HG03095 (cell line): Measurements from ENCODE around the gene CCDC15.
"Not testable (repeated sequence)": the region's sequence is repeated elsewhere in the genome, so short reads cannot be mapped to it uniquely, and the experiment has no call there.

Experiments used
- ATAC-seq: cut with Tn5 transposase; IDR thresholded peaks from one replicate; pipeline ENCODE4 v1.9.1; 2021; ENCODE audit warnings: moderate library complexity; ENCODE audit not compliant: unreplicated experiment

CCDC15 gene

DNA sequence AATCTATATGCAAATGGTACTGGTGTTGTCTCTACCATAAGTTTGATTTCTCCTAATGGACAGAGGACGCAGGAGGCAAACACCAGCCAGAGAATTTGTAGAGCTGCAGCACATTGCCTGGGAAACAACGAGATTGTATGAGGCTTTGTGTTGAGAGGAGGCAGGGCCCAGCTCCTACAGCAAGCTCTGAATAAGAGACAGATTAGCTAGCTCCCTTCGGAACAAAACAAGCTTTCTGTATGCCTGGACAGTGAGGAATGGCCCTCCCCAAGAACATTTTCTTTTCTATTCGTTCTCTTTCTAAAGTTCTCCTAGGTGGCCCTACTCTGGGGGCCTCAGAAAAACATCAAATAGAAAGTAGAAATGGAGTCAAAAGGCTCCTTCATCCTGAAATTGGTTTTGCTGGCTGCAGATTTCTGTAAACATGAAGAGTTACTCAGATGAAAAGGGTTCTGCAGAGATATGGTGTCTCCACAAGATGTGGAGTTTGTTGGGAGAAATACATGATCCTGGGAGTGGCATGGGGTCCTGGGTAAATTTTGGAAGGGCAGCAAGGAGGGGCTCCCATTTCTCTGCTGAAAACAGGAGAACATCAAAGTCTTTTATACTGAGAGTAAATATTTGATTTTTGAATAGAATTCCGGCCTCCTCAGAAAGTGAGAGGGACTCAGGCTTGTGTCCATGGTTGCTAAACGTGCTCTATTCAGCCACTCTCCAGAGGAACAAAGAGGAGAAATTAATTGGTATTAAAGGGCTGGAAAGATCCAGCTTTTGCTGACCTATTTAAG is 11.3 kb upstream of the CCDC15 start:
- ATAC-seq: no peak

DNA sequence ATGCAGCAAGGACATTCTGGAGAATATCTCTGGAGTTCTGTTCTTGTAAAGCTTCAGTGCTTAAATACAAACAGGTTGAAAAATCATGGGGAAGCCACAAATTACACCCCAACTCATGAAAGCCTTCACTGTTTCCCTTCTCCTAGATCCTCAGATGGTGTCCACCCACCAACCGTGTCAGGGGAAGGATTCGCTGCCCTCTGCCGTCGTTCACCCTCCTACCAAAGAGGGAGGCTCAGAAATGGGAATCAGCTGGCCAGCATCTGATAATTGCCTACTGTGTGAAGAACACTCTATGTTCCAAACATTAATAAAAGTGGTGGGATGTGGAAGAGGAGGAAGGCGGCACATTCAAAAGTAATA is 10.8 kb upstream of the CCDC15 start:
- ATAC-seq: no peak

DNA sequence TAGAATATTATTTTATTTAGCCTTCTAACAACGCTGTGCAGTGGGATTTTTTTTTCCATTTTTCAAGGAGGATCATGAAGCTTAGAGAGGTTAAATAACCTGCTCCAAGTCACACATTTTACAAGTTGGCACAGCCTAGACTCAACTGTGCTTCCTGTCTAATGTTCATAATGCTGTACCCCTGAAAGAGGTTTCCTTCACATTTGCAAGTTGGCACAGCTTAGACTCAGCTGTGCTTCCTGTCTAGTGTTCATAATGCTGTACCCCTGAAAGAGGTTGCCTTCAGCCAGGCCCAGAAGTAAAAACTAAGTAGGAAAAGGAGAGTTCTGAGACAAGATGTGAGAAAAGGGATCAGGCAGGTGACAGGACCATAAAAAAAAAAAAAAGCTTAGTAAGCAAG is 10.3 kb upstream of the CCDC15 start:
- no peak for ATAC-seq

DNA sequence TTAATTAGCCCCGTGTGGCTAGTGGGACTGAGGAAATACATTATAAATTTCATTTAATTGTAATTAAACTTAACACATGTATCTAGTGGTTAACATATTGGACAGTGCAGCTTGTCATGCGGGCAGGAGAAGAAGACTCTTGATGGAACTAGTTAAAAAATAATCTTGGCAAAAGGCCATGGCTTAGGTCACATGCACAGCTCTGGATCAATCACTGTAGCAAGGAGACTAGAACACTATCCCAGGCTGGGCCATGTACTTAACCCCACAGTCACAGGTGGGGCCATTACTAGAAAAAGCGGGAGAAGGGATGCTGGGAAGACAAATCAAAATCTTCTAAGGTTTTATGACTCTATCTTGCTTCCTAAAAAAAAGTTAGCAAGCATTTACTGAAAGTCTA is 9.4 kb upstream of the CCDC15 start:
- no peak for ATAC-seq

DNA sequence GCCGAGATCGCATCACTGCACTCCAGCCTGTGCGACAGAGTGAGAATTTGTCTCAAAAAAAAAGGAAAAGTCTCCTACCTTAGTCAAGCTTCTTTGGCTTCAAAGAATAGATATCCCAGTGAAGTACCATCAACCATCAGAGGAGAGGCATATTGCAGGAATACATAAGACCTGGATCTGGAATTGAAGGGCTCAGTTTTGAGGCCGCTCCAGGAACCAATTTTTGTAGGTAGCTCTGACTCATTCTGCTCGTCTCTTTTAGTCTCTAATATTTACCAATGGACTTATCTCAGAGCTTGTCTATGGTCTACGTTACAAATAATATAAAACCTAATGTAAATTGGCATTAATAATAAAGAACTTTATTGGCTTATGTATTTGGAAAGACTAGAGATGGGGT is 8.2 kb upstream of the CCDC15 start:
- no peak for ATAC-seq

DNA sequence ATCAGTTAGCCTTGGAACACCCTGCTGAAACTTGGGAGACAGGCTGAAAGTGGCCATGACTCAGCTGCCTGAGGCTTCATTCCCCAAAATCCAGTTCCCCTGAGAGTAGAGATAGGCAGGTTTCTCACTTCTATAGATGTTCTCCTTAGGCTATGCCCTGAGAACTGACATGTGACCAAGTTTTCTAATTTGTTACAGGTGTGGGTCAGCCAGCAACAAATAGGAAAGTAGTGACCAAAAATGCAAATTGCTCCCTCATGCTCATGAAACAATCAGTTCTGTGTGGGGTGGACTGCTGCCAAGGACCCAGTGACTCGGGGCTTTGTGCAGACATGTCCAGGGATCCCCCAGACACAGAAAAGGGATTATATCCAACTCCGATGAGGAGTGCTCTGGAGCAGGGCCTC is 7.3 kb upstream of the CCDC15 start:
- ATAC-seq: no peak

DNA sequence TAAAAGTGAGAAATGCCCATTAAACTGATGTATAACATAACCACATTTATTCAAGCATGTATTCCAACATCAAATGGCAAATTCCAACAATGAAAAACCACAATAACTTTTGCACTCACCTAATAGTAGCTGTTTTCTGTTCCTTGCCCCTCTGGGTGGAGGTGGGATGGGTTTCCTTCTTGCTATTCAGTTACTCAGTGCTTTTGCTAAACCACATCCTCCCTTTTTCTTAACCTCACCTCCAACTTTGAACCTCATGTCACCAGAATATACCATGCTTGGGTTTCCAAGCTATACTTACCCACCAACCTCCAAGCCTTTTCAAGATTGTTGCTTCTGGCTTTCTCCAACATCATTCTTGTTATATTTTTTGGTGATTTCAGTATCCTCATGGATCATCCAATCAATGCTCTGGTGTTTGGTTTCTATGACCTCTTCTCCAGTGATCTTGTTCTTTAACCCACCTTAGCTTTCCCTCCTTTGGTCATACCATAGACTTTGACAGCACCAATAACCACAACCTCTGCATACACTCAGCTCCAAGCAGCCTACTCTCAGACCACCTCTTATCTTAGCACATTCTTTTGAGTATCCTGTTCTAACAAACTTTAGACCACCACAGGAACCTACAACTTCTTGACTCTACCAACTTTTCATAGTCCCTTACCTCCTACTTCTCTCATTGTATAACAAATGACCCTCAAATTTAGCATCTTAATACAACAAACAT is 3.2 kb upstream of the CCDC15 start:
- no peak for ATAC-seq

DNA sequence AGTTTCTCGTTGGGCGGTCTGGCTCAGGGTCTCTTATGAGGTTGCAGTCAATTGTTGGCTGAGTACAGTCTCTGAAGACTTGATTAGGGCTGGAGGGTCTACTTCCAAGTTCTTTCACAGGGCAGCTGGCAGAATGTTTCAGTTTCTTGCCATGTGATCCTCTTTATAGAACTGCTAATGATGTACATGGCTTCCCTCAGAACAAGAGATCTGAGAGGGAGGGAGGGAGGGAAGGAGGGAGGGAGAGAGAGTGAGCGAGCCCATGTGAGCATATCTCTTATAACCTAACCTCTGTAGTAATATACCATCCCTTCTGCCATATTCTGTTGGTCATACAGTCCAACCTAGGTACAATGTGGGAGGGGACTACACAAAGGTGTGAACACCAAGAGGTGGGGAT is 2.7 kb upstream of the CCDC15 start:
- ATAC-seq: no peak

DNA sequence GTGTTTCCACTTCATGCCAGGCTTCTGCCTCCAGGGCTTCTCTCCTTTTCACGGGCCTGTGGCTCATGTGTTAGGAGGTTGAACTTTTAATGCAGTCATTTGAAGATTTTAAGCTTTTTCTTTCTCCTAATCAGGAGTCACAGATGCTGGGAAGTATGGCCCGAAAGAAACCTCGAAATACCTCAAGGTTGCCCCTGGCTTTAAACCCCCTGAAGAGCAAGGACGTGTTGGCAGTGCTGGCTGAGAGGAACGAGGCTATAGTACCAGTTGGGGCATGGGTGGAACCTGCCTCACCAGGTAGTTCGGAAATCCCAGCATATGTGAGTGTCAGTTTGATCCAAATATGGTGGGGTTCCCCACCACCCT is 571 bp downstream of the CCDC15 start:
- no peak for ATAC-seq

DNA sequence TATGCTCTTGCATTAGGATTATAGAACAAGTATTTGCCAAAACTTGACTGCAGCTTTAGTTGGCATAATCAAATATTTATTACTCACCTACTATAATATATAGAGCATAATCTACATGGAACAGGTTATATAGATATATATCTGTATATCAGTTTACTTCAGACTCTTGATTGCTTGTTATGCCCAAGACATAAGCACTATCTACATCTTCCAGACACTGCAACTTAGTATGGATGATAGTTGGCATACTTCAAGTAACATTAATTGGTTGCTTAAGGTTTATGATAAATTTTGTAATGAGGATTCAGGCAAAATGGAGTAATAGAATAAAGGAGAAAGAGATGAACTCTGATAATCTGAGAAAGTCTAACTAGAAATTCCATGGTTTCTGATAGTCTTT is 1.0 kb downstream of the CCDC15 start:
- ATAC-seq: no peak

DNA sequence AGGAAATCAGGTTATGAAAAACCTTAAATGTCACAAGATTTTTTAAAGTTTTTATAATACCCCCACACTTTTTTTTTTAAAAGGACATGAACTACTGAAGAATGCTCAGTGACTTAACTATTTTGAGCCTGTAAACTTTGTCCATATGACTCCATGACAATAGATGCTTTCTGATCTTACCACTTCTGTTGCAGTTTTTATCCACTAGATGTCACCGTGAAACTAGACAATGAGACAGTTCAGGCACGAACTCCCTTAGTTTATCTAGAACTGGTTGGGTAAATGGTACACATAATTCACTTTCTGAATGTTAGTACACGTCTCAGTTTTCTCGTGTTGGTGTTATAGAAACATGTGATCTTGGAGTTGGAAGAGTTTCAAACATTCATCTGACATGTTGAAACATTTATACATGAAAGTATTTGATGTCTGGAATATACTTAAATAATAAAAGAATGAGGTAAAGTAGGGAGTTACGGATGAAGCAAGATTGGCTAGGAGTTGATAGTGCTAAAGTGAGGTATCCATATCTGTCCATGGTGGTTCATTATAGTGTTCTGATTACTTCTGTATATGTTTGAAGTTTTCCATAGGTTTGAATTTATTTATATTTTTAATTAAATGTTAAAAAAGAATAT is 8.1 kb downstream of the CCDC15 start:
- peak; percentile 88 for ATAC-seq

DNA sequence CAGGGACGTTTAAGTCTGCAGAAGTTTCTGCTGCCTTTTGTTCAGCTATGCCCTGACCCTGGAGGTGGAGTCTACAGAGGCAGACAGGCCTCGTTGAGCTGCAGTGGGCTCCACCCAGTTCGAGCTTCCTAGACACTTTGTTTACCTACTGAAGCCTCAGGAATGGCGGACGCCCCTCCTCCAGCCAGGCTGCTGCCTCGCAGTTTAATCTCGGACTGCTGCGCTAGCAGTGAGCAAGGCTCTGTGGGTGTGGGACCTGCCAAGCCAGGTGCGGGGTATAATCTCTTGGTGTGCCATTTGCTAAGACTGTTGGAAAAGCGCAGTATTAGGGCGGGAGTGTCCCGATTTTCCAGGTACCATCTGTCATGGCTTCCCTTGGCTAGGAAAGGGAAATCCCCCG is 14.2 kb downstream of the CCDC15 start:
- ATAC-seq: not testable (repeated sequence)

DNA sequence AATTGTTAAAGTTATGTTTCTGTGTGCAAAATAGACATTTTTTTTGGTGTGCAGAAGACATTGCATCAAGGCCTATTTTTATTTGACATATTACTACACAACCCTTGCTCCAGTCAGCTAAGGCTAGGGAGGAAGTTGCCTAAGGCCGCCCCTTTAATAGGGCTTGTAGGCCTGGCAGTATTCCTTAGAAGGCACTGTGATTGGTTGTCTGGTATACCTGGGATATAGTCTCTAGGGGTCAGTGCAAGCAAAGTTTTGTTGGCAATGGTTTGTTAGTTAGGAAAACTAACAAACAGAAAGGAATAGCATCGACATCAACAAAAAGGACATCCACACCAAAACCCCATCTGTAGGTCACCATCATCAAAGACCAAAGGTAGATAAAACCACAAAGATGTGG is 16.9 kb downstream of the CCDC15 start:
- no peak for ATAC-seq

DNA sequence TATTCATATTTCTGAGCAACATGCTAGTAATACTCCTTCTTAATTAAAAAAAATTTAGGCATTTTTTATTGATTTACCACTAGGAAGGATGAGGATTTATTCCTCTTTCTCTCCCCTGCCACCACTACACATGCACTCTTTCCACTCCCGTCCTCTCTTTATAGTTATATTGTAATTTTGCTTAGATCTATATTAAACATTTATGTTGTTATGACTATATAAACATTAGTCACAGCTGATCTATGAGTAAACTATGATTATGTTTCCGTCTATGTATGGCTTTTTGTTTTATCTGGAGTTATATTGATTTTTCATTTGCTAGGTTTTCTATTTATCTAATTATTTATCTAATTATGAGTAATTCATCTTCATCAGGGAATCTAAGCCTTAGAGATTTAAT is 17.8 kb downstream of the CCDC15 start:
- no peak for ATAC-seq

DNA sequence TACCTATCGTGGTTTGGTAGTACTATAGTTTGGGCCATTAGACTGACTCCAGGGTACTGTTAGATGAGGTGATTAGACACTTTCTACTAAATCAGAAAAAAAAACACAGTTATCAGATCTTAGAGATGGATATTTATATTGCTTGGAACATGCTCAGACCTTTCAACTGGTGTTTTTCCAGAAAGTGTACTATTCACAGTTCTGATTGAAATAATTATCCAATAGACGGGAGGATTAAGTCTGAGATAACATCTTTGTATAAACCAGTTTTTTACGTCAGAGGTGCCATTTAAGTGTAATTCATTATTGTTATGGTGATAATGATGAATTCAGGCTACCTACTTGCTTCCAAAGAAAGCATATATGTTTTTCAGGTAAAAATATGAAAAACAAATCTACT is 22.5 kb downstream of the CCDC15 start:
- ATAC-seq: no peak

DNA sequence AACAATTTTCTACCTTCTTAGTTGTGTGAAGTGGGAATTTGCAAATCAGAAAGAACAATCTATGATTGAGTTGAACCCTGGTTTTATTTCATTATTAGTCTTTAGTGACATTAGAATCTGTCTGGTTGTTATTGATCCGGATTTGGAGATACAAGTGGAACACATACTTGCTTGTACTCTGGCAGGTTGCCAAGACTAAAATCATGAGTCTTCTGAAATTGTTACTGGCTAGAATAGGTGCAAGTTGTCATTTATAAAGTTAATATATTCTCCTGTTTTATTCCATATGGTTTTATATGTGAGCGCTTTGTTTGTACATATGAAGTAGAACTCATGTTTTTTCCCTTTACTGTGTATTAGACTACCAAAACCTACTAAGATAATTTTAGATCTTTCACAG is 23.0 kb downstream of the CCDC15 start:
- ATAC-seq: no peak

DNA sequence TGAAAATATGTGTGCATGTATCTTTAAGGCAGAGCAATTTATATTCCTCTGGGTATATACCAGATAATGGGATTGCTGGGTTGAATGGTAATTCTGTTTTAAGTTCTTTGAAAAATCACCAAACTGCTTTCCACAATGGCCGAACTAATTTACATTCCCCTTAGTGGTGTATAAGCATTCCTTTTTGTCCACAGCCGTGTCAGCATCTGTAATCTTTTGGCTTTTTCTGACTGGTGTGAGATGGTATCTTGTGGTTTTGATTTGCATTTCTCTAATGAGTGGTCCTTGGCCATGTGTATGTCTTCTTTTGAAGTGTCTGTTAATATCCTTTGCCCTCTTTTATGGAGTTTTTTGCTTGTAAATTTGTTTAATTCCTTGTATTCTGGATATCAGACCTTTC is 24.3 kb downstream of the CCDC15 start:
- no peak for ATAC-seq

DNA sequence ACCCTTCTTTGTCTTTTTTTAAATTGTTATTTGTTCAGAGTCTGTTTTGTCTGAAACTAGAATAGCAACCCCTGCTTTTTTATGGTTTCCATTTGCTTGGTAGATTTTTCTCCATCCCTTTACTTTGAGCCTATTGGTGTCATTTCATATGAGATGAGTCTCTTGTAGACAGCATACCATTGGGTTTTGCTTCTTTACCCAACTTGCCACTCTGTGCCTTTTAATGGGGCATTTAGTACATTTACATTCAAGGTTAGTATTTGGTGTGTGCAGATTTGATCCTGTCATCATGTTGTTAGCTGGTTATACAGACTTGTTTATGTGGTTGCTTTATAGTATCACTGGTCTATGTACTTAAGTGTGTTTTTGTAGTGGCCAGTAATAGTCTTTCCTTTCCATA is 28.0 kb downstream of the CCDC15 start:
- ATAC-seq: no peak

DNA sequence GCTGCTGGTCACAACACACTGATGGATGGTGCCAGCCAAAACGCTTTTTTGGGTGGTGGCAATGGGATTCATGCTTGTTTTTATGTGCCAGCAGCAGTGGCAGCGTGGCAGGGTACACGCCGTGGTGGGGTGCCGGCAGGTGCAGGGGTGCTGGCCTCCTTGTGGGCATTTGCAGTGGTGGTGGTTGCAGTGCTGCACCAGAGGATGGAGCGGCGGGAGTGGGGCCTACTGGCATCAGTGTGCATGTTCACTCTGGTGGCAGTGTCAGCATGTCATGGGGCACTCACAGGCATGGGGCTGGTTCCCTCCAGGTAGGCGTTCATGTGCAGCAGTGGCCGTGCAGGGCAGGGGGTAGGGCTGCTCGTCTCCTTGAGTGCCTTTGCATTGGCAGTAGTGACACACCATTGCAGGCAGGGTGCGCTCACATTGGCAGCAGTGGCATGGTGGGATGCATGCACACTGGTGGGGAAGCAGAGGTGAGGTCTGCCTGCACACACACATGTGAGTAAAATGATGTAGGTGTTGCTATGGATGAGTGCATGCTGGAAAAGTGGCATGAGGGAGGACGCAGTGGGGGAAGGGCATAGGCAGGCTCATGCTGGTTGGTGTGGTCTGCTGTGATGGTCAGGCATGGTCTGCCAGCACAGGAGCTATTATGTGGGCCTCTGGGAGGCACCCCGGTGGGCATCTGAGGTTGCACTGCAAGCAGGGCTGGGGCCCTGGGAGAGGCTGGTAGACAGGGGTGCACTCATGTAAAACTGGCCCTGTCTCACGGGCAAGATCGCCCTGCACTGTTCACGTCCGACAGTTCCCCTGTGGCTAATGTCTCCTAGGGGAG is 29.9 kb downstream of the CCDC15 start:
- ATAC-seq: no peak

DNA sequence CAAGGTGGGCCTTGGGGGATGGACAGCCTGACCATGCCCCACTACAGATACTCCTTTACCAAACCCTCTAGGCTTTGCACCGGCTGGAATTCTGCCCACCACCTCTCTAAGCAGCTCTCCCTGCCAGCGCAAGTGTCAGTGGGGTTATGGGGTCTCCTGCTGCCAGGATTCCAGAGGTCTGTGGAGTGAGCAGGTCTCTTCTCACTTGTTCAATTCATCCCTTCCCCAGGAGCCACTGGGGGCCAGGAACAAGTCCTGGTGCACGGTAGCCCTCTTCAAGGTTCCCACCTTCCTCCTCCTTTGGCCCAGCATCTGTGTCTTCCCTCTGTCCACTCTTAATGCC is 30.5 kb downstream of the CCDC15 start:
- no peak for ATAC-seq

DNA sequence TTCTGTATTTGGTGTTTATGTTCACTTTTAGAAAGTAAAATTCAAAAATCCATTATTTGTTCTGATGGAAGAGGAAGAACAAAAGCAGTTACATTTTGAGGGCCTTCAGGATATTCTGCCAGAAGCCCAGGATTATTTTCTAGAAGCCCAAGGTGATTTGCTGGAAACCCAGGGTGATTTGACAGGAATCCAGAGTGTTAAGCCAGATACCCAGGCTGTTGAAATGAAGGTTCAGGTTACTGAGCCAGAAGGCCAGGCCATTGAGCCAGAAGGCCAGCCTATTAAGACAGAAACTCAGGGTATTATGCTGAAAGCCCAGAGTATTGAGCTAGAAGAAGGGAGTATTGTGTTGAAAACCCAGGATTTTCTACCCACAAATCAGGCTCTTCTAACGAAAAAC is 33.1 kb downstream of the CCDC15 start:
- no peak for ATAC-seq

DNA sequence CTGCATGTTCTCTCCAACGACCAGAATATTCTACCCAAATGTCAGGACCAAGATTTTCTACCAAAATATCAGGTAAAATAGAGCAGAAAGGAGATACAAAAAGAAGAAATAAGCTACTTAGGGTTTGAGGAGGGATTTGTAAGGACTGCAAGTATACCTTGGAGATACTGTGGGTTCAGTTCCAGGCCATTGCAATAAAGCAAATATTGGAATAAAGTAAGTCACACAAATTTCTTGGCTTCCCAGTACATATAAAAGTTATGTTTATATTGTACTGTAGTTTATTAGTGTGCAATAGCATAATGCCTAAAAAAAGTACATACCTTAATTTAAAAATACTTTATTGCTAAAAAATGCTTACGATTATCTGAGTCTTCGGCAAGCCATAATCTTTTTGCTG is 34.1 kb downstream of the CCDC15 start:
- ATAC-seq: no peak
